NCI-H1930 (cell line): ENCODE results near the gene BACE1-AS.

ENCODE experiments used
- DNase-seq, 2 experiments: peaks; one replicate each; lab custom pipeline; 2025; lab: John Stamatoyannopoulos, UW

BACE1-AS gene

DNA sequence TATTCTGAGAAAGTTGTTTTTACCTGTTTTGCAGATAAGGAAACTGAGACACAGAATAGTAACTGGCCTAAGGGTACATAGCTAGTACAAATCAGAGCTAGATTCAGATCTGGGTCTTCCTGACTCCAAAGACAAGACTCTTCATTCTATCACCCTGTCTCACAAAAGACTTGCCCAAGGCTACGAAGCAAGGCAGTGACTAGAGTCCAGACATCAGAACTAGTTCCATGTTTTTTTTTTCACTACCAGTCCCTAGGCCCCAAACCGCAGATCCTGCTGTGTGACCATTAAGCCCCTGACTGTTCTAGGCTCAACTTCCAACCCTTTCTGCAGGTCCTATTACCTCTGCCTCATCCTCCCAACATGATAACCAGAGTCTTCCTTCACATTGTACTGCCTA, 1.5 kb downstream of the BACE1-AS start:
- no peak for DNase-seq

- no peak for DNase-seq
Measured at GRCh38 chr11:117295438-117296137, 4.4 kb downstream of the BACE1-AS start.

DNA sequence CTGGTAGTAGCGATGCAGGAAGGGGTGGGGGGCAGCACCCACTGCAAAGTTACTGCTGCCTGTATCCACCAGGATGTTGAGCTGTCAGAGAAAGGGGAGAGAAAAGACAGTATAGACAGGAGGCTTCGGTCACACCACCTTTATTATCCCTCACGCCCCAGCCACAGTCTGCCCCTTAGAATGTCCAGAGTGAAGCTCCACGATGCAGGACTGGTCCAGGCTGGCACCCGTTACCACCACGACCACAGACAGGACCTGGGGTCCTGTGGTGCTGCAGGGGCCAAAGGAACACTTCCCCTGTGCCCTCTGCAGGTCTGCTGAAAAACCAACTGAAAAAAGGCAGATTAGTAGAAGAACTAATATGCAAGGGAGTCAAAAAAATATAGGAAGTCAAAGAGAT, 5.7 kb downstream of the BACE1-AS start:
- no peak for DNase-seq

DNA sequence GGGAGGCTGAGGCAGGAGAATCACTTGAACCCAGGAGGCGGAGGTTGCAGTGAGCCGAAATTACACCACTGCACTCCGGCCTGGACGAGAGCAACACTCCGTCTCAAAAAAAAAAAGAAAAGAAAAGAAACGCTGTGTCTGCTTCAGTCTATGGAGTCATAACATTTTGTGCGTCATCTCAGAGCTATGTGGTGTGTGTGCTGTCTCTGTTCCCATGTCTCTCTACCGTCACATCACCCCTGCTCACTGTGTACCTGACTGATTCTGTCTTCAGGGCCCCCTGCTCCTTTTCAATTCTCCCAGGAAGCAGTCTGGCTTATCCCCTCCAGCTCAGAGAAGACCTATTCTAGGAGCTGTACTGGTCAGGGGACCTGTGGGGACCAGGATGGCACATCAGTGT, 7.0 kb downstream of the BACE1-AS start:
- no peak for DNase-seq

GRCh38 chr11:117299351-117300282, 8.5 kb downstream of the BACE1-AS start:
- DNase-seq = no peak

DNA sequence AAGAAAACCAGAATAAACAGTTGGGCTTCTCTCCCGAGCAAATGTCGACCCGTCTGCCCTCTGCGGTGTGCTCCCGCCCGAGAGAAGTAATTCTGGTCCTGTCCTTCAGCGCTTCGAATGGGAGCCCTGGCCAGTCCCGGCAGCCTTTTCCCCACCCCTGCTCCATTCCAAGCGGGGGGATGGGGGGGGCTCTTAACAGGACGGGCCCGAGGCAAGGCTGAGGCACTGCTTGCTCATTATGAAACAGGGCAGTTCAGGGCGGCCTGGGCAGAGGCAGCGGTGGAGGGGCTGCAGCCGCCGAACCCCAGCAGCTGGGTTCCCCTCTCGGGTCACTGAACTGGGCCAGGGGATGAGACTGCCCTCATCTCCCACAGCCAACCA, 9.1 kb downstream of the BACE1-AS start:
- no peak for DNase-seq

GRCh38 chr11:117300773-117301172, 9.6 kb downstream of the BACE1-AS start:
- no peak for DNase-seq

- DNase-seq = no peak
Measured at GRCh38 chr11:117302228-117302627, 11.1 kb downstream of the BACE1-AS start.

DNA sequence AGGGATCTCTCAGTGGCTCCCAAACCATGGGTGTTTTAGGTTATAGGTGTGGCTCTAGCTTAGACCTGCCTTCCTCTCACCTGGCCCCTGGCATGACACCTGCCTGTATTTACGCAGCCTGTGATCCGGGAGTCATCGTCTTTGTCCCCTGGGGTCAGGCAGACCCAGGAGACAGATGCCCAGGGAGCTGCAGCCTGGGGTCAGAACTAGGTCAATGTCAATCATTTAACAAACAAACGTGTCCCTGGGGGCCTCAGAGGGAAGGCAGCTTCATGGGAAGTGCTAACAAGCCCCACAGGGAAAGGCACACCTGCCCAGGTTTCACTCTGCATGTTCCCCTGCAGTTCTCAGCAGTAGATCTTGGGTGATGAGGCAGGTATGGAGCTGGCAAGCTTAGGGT, 12.0 kb downstream of the BACE1-AS start:
- DNase-seq = no peak

DNA sequence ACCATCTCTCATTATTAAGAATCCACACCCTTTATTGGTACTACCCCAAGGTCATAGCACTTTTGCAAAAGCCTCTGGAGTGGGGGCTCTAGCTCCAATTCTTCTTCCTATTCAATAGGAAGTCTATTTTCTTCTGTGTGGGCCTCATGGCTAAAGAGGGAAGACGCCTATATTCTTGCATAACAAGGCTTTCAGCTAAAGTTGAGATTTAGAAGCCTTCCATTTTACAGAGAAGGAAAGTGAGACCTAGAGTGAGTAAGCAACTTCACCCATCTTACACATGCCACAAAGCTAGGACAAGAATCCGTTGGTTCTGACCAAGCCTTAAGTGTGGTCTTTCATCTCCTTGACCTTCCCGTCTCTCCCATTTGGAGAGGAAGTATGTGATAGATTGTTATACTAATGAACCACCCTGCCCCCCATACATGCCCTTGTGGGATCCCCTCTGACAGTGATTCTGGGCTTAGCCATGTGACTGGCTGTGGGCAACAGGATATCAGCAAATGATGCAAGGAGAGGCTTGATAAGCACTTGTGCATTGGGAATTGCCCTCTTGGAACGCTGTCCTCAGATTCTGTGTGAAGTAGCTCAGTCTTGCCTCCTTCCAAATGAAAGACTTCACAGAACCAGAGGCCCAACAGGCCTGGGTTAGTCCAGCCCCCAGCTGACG, 12.6 kb downstream of the BACE1-AS start:
- no peak for DNase-seq

DNA sequence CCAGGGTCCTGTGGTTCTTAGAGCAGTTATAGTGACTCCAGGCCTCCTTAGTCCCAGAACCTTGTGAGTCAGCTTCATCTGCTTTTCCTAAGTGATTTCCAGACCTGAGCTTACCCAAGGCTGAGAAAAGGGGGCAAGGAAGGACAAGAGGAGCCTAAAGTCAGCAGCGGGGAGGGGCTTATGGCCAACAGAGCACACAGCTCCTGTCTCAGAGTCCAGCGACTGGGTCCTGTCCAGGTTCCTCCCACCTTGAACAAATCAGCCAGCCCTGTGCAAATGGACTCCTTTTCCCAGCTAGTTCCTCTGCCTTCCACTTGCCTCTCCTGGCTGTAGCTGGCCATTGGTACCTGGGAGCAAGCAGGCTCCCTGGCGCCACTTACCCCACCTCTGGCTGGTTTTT, 14.0 kb downstream of the BACE1-AS start:
- DNase-seq = no peak

- DNase-seq = no peak
Measured at GRCh38 chr11:117309310-117309709, 18.2 kb downstream of the BACE1-AS start.

DNA sequence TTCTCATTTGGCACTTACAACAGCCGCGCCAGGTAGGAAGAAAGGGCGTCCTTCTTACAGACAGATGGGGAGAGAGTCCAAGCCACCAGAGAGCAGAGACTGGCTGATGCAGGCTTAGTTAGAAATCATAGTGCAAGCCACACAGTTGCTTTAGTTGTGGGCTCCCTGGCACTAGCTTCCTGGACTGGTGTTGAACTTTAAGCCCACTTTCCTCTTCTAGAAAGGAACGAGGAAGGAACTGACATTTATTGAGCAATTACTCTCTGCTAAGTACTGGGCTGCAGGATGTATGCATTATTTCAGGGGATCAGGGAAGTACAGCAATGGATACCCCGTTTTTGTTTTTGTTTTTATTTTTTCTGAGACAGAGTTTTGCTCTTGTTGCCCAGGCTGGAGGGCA, 21.9 kb downstream of the BACE1-AS start:
- DNase-seq = no peak

GRCh38 chr11:117313828-117314768, 23.0 kb downstream of the BACE1-AS start:
- no peak for DNase-seq

DNA sequence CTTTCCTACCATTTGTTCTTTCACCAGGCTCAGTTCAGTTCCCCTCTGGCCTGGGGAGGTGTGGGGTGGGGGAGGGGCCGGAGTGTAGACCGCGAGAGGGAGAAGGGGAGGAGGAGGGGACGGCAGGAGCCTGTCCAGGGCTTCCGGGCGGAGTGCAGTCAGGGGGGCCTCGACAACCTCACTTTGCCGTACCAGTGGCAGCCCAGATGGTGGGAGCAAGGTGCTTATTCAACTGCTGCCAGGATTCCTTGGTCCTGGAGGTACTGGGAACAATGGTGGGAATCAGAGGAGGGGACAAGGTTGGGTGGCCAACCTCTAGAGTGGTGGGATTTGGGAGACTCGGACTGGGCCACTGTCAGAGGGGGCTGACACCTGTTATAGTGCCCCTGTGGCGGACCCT, 23.7 kb downstream of the BACE1-AS start:
- no peak for DNase-seq

DNA sequence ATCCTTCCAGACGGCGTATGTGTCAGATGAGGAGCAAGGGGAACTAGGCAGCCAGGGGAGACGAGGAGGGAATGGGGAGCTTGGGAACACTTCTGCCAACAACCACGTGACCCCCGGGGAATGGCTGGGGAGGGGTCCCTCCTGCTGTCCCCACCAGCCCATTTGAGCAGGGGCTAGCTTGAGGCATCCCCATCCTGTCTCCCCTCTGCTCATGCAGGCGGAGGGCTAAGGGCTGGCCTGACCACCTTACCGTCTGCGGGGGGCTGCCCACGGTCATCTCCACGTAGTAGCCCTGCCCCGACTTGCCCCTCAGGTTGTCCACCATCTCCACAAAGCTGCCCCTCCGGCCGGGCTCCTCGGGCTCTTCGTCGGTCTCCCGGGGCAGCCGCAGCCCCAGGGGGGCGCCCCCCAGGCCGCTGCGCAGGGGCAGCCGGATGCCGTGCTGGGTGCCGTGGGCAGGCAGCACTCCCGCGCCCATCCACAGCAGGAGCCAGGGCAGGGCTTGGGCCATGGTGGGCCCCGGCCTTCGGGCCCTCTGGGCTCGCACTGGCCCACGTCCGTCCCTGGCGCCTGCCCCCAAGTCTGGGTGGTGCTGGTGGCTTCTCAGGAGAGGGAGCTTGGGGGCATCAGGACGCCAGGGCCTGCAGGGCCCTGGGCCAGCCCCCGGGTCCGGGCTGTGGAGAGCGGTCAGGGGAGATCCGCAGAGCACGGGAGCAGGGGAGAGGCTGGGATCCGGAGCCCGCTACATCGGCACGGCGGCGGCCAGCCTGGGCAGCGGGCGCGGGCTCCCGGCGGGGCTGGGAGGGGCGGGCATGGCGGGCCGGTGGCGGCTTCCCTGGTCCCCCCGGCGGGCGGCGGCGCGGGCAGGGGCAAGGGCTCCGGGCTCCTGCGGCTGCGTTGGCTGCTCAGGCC, 24.4 kb downstream of the BACE1-AS start:
- DNase-seq = no peak

DNA sequence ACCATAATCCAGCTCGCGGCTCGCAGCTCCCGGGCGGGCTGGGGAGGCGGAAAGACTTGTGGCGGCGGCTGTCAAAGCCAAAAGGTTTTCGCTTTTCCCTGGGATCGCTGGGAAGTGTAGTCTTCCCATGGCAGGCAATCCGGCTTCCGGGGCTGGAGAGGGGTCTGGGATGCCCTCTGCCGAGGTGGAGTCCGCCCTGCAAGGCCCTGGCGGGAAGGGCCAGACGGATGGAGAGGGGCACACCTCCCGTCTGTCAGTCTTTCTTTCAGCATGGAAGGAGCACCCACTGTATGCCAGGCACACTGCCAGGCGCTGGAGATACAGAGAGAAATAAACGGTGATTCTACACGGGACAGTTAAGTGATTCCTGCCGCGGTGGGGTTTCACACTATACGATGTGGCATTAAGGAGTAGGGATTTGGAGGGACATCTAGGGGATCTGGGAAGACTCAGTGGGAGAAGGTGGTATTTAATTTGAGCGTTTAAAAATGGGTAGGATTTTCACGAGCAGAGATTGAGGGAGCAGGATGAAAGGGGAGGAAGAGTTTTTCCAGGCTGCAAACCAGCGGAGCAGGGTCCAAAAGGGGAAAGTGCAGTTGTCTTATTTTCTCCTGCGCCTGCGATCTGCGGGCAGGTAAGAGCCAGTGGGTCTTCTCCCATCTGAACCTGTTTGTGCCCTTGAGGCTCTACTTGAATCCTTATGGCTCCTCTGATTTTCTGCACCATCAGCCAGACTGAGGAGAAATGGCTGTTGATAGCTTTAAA, 25.2 kb downstream of the BACE1-AS start, which contains the start of gene BACE1:
Gene BACE1 (minus strand): TSS at position 60 of the 765 bp plus-strand sequence. CDS start 461 bp downstream, outside the sequence.
- DNase-seq = peak; percentile 80 to 81

DNA sequence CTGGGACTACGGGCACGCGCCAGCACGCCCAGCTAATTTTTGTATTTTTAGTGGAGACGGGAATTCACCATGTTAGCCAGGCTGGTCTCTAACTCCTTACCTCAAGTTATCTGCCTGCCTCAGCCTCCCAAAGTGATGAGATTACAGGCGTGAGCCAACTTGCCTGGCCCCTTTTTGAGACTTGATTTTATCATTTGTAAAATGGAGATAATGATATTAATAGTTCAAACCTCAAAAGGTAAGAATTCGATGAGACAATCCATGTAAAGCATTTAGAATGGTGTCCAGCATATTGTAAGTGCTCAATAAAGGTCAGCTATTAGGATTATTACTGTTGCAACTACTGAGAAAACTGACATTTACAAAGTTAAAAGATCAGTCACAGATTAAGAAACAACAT, 27.6 kb downstream of the BACE1-AS start:
- DNase-seq = no peak

- DNase-seq = no peak
Measured at GRCh38 chr11:117319214-117319840, 28.2 kb downstream of the BACE1-AS start.
